SK-N-SH (cell line): ENCODE results near the gene AGAP1. TPM values are rescaled to one million over a fixed set of nuclear protein-coding genes. Genes with fewer than 3 reads are reported as not detected.

ENCODE experiments used
- CTCF ChIA-PET: fragments of 300-600, 350-600 bp; formaldehyde crosslinking; extraction: SDS; loops from one replicate; lab custom pipeline; 2021; lab: Yijun Ruan, JAX
- POLR2A ChIA-PET: fragments of 350-600 bp; sonication (Branson Sonifier 250); formaldehyde crosslinking; extraction: SDS; loops from one replicate; lab custom pipeline; 2020; ENCODE audit warnings: antibody characterized with exemption, inconsistent platforms; lab: Yijun Ruan, JAX
- DNase-seq: peaks from one replicate; pipeline ENCODE4 v3.0.0; 2012
- H2AFZ ChIP-seq: fragments of 200-600 bp; sonication (generic); 2 replicates; pipeline ENCODE4 v1.8.1; 2016; ENCODE audit warnings: antibody characterized with exemption, mild to moderate bottlenecking, low read depth
- H3F3A ChIP-seq: fragments of 200-600 bp; sonication (generic); replicated peaks from 2 replicates; pipeline ENCODE3; 2016; ENCODE audit warnings: antibody characterized with exemption, mild to moderate bottlenecking; ENCODE audit not compliant: insufficient read depth
- H3K27ac ChIP-seq, 2 experiments: fragments of 200-500 bp in 1 of 2; fragments of 200-600 bp in 1 of 2; sonication (Bioruptor generic) in 1 of 2; sonication (generic), shearing (Covaris generic) in 1 of 2; 2 replicates each; pipeline versions ENCODE4 v1.5.1 to v1.6.1; 2014 to 2016; ENCODE audit warnings: low read depth in 2 of 2, inconsistent platforms in 1 of 2, low read length in 1 of 2, mild to moderate bottlenecking in 1 of 2, mixed read lengths in 1 of 2
- H3K27me3 ChIP-seq: fragments of 200-600 bp; sonication (generic), shearing (Covaris generic); 2 replicates; pipeline ENCODE4 v1.6.1; 2016; ENCODE audit warnings: mixed run types; ENCODE audit not compliant: insufficient read depth
- H3K36me3 ChIP-seq, 2 experiments: fragments of 200-500 bp in 1 of 2; fragments of 200-600 bp in 1 of 2; sonication (Bioruptor generic) in 1 of 2; sonication (generic) in 1 of 2; replicated peaks in 1 of 2; 2 replicates each; pipeline versions ENCODE3 to v1.5.1; 2014 to 2016; ENCODE audit warnings: low read length in 1 of 2, mild to moderate bottlenecking in 1 of 2; ENCODE audit not compliant: insufficient read depth in 2 of 2, control insufficient read depth in 1 of 2
- H3K4me1 ChIP-seq, 2 experiments: fragments of 200-500 bp in 1 of 2; fragments of 200-600 bp in 1 of 2; sonication (Bioruptor generic) in 1 of 2; sonication (generic), shearing (Covaris generic) in 1 of 2; 2 replicates each; pipeline versions ENCODE4 v1.5.1 to v1.6.1; 2014 to 2016; ENCODE audit warnings: low read depth in 1 of 2, low read length in 1 of 2, mixed run types in 1 of 2; ENCODE audit not compliant: insufficient read depth in 2 of 2, control insufficient read depth in 1 of 2
- H3K4me2 ChIP-seq: fragments of 200-600 bp; sonication (generic), shearing (Covaris generic); 2 replicates; pipeline ENCODE4 v1.6.1; 2017; ENCODE audit warnings: mixed run types
- H3K4me3 ChIP-seq, 2 experiments: fragments of 200-500 bp in 1 of 2; fragments of 200-600 bp in 1 of 2; sonication (Bioruptor generic) in 1 of 2; sonication (generic), shearing (Covaris generic) in 1 of 2; 2 replicates each; pipeline versions ENCODE4 v1.5.1 to v1.8.1; 2014 to 2016; ENCODE audit warnings: low read depth in 2 of 2, inconsistent platforms in 1 of 2, low read length in 1 of 2, mild to moderate bottlenecking in 1 of 2, mixed read lengths in 1 of 2, moderate library complexity in 1 of 2
- H3K79me2 ChIP-seq: fragments of 200-600 bp; sonication (generic); 2 replicates; pipeline ENCODE4 v1.8.1; 2017; ENCODE audit warnings: mild to moderate bottlenecking; ENCODE audit not compliant: insufficient read depth
- H3K9ac ChIP-seq: fragments of 200-600 bp; sonication (generic); 2 replicates; pipeline ENCODE4 v1.6.1; 2017; ENCODE audit warnings: mixed run types
- H3K9me2 ChIP-seq: fragments of 200-600 bp; sonication (generic); 2 replicates; pipeline ENCODE4 v1.6.1; 2017; ENCODE audit warnings: mixed run types
- H3K9me3 ChIP-seq: fragments of 200-600 bp; sonication (generic); 2 replicates; pipeline ENCODE4 v1.6.1; 2017; ENCODE audit warnings: mixed run types, mild to moderate bottlenecking, moderate library complexity
- H4K20me1 ChIP-seq: fragments of 200-600 bp; sonication (generic); 2 replicates; pipeline ENCODE4 v1.6.1; 2017; ENCODE audit warnings: mild to moderate bottlenecking, mixed run types; ENCODE audit not compliant: insufficient read depth
- CHD2 ChIP-seq: fragments of 150-350 bp; IDR thresholded peaks from 2 replicates; pipeline ENCODE4 v1.6.1; 2018; ENCODE audit warnings: low read length; ENCODE audit not compliant: partially characterized antibody
- ELF1 ChIP-seq: IDR thresholded peaks from 2 replicates; pipeline ENCODE4 v1.4.0; 2012
- EZH2phosphoT487 ChIP-seq: fragments of 200-600 bp; sonication (generic); IDR thresholded peaks from 2 replicates; pipeline ENCODE4 v1.6.1; 2017; ENCODE audit warnings: low read depth, mixed run types, mild to moderate bottlenecking, antibody characterized with exemption, moderate library complexity, borderline replicate concordance
- FOSL2 ChIP-seq: IDR thresholded peaks from 2 replicates; pipeline ENCODE4 v1.4.0; 2012; ENCODE audit warnings: low read depth, mild to moderate bottlenecking, moderate library complexity, borderline replicate concordance
- FOXJ3 ChIP-seq: sonication (generic); formaldehyde crosslinking; IDR thresholded peaks from 2 replicates; pipeline ENCODE4 v1.5.1; 2020; ENCODE audit warnings: mild to moderate bottlenecking, missing genetic modification reagents
- FOXM1 ChIP-seq: IDR thresholded peaks from 2 replicates; pipeline ENCODE4 v1.4.0; 2012; ENCODE audit warnings: low read depth, mild to moderate bottlenecking
- GABPA ChIP-seq: IDR thresholded peaks from 2 replicates; pipeline ENCODE4 v1.4.0; 2012; ENCODE audit warnings: low read depth, mild to moderate bottlenecking
- GATA2 ChIP-seq: sonication (generic); formaldehyde crosslinking; IDR thresholded peaks from 2 replicates; pipeline ENCODE4 v1.5.0; 2020; ENCODE audit warnings: mild to moderate bottlenecking, missing genetic modification reagents
- NFIC ChIP-seq: IDR thresholded peaks from 2 replicates; pipeline ENCODE4 v1.4.0; 2012; ENCODE audit warnings: borderline replicate concordance
- POLR2AphosphoS5 ChIP-seq: IDR thresholded peaks from 2 replicates; pipeline ENCODE4 v1.6.1; 2012; ENCODE audit warnings: low read depth, low read length
- RXRA ChIP-seq: IDR thresholded peaks from 2 replicates; pipeline ENCODE4 v1.4.0; 2012; ENCODE audit warnings: low read depth, mild to moderate bottlenecking, borderline replicate concordance
- TAF1 ChIP-seq: IDR thresholded peaks from 2 replicates; pipeline ENCODE4 v1.6.1; 2012; ENCODE audit warnings: low read depth, mild to moderate bottlenecking, low read length, moderate library complexity, borderline replicate concordance
- YY1 ChIP-seq: IDR thresholded peaks from 2 replicates; pipeline ENCODE4 v1.4.0; 2012; ENCODE audit warnings: low read depth, mild to moderate bottlenecking
- WGBS: methylation state at CpG from one replicate; pipeline ENCODE4 v1.1.6; 2017; ENCODE audit warnings: low lambda C conversion rate; 5-methylcytosine and 5-hydroxymethylcytosine counted together
- polyA plus RNA-seq, 3 experiments: library from polyadenylated mRNA; depleted of rRNA; stranded (reverse); fragments of >200 nt; gene quantifications; 2 replicates each; pipeline ENCODE4 v1.2.3, GENCODE V29; 2012
- TF ChIP-seq, protein P1 (sequence below): IDR thresholded peaks from 2 replicates; pipeline ENCODE4; 2012
- TF ChIP-seq, protein P2 (sequence below): IDR thresholded peaks from 2 replicates; pipeline ENCODE4 v1.4.0; 2012; ENCODE audit warnings: low read depth
- TF ChIP-seq, protein P3 (sequence below): fragments of 200-600 bp; sonication (generic); IDR thresholded peaks from 2 replicates; pipeline ENCODE4 v1.6.1; 2017; ENCODE audit warnings: antibody characterized with exemption, mild to moderate bottlenecking, moderate library complexity
- TF ChIP-seq, protein P4 (sequence below): fragments of 150-350 bp; IDR thresholded peaks from 2 replicates; pipeline ENCODE4 v1.6.1; 2016; ENCODE audit warnings: mild to moderate bottlenecking, low read depth, low read length

Gene AGAP1
- polyA plus RNA-seq, 1 of the 3 experiments (the other 2 are of a cell fraction) = 8.8 TPM

DNA sequence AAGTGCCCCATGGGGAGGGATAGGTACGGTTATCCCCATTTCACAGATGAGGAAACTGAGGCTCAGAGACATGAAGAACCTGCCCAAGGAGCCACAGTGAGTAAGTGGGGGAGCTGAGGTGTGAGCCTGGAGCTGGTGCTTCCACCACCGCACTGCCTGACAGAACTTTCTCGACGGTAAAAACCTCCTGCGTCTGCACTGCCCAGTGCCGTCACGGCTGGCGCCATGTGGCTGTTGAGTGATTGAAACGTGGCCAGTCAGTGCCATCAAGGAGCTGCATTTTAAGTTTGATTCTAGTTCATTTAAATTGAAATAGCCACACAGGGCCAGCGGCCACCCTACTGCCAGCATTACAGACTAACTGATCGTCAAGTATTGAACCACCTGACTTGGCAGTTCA, 217.1 kb downstream of the AGAP1 start:
- POLR2A ChIA-PET = no interaction called here
- DNase-seq = no peak
- Histone ChIP-seq H3K9me3 (no peaks in the 10 kb centered on the region), H3K36me3 (no peaks in the 10 kb centered on the region), H3K27me3 (no peaks in the 10 kb centered on the region), H4K20me1 (no peaks in the 10 kb centered on the region), H3K9ac (no peak overlapping the region), H3K4me1 (peaks cover 0 to 16% of the 10 kb centered on the region in 2 experiments; a peak in 1 of 4 replicates), H3F3A (no peaks in the 10 kb centered on the region), H2AFZ (no peak overlapping the region), H3K27ac (no peak overlapping the region), H3K4me3 (no peak overlapping the region), H3K9me2 (no peaks in the 10 kb centered on the region), H3K79me2 (peaks cover 11% of the 10 kb centered on the region; the same call in 1 of the 2 replicates), H3K4me2 (no peak overlapping the region)
- WGBS = 92% methylated on average over 9 of the region's 11 CpGs
- TF ChIP-seq TAF1 (no peak), RXRA (no peak)
- TF ChIP-seq, protein P1, sequence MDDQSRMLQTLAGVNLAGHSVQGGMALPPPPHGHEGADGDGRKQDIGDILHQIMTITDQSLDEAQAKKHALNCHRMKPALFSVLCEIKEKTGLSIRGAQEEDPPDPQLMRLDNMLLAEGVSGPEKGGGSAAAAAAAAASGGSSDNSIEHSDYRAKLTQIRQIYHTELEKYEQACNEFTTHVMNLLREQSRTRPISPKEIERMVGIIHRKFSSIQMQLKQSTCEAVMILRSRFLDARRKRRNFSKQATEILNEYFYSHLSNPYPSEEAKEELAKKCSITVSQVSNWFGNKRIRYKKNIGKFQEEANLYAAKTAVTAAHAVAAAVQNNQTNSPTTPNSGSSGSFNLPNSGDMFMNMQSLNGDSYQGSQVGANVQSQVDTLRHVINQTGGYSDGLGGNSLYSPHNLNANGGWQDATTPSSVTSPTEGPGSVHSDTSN = no peak
- CTCF ChIA-PET = no interaction called here

DNA sequence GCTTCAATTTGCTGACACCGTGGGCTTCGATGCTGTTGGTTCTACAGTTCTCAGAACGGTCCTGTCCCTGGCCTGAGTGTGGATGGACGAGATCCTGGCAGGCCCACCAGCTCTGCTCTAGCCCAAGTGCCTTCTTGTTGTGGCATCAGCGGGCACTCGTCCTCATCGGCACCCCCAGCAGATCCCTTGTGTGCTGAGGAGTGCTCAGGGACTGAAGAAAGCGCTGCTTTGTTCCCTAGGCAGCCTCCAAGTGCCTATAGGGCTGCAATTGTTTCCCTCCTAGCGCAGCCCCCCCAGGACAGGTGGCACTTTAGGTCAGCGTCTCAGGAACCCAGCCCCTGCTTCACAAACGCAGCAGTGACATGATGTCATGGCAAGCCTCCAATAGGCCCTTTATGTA, 217.7 kb downstream of the AGAP1 start:
- Histone ChIP-seq H4K20me1 (no peaks in the 10 kb centered on the region), H3K4me2 (no peak overlapping the region), H2AFZ (no peak overlapping the region), H3K79me2 (peaks cover 8% of the 10 kb centered on the region; the same call in 1 of the 2 replicates), H3K9me2 (no peaks in the 10 kb centered on the region), H3K27me3 (no peaks in the 10 kb centered on the region), H3K4me1 (peaks cover 0 to 19% of the 10 kb centered on the region in 2 experiments; a peak in 1 of 4 replicates), H3K9ac (no peak overlapping the region), H3K4me3 (no peak overlapping the region), H3K27ac (no peak overlapping the region)
- ChIA-PET POLR2A (no interaction called here), CTCF (no interaction called here)
- TF ChIP-seq ELF1 (no peak), YY1 (no peak), CHD2 (no peak), FOXJ3 (no peak), GABPA (no peak)
- TF ChIP-seq, all 33 proteins: peak for 0
- no peaks in the 10 kb centered on the region for H3K9me3 ChIP-seq
- H3K36me3 ChIP-seq = no peaks in the 10 kb centered on the region
- no peaks in the 10 kb centered on the region for H3F3A ChIP-seq
- DNase-seq = no peak
- WGBS = 94% methylated on average over 10 of the region's 11 CpGs

DNA sequence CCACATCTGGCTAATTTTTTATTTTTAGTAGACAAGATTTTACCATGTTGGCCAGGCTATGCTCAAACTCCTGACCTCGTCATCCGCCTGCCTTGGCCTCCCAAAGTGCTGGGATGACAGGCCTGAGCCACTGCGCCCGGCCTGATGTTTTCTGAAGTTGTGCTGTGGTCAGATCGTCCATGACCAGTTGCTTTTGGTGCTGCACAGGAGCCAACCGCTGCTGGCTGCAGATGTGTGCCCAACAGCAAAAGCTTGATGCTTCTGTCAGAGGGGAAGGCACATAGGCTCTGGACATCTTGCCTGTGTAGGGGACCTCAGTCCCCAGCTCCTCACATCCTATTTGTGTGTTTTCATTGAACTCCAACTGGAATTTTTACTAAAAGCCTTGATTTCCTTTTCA, 218.3 kb downstream of the AGAP1 start:
- Histone ChIP-seq H3K4me1 (peaks cover 0 to 25% of the 10 kb centered on the region in 2 experiments; a peak in 1 of 4 replicates), H4K20me1 (no peaks in the 10 kb centered on the region)

More for the DNA sequence above, 218.3 kb downstream of the AGAP1 start:
- Histone ChIP-seq H3K36me3 (no peaks in the 10 kb centered on the region), H2AFZ (no peak overlapping the region), H3K9ac (no peak overlapping the region), H3K79me2 (peaks cover 3% of the 10 kb centered on the region; the same call in 1 of the 2 replicates), H3K9me3 (no peaks in the 10 kb centered on the region), H3F3A (no peaks in the 10 kb centered on the region), H3K4me3 (no peak overlapping the region), H3K4me2 (no peak overlapping the region), H3K27me3 (no peaks in the 10 kb centered on the region), H3K27ac (no peak overlapping the region), H3K9me2 (no peaks in the 10 kb centered on the region)
- CTCF ChIA-PET = interaction anchor here (1.2 to 1.8 kb wide), 2 partner anchors 29 to 34 kb away, joined by 3 to 7 read pairs; no protein-coding TSS in a partner anchor
- POLR2A ChIA-PET = no interaction called here
- DNase-seq = no peak
- TF ChIP-seq FOSL2 (no peak), POLR2AphosphoS5 (no peak), GATA2 (CRISPR knock-in tag) (no peak), FOXM1 (no peak), RXRA (no peak), EZH2phosphoT487 (no peak), FOXJ3 (no peak), NFIC (no peak), CHD2 (no peak)
- TF ChIP-seq, protein P2, sequence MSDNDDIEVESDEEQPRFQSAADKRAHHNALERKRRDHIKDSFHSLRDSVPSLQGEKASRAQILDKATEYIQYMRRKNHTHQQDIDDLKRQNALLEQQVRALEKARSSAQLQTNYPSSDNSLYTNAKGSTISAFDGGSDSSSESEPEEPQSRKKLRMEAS = no peak
- TF ChIP-seq, protein P3, sequence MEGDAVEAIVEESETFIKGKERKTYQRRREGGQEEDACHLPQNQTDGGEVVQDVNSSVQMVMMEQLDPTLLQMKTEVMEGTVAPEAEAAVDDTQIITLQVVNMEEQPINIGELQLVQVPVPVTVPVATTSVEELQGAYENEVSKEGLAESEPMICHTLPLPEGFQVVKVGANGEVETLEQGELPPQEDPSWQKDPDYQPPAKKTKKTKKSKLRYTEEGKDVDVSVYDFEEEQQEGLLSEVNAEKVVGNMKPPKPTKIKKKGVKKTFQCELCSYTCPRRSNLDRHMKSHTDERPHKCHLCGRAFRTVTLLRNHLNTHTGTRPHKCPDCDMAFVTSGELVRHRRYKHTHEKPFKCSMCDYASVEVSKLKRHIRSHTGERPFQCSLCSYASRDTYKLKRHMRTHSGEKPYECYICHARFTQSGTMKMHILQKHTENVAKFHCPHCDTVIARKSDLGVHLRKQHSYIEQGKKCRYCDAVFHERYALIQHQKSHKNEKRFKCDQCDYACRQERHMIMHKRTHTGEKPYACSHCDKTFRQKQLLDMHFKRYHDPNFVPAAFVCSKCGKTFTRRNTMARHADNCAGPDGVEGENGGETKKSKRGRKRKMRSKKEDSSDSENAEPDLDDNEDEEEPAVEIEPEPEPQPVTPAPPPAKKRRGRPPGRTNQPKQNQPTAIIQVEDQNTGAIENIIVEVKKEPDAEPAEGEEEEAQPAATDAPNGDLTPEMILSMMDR = no peak
- TF ChIP-seq, protein P4, sequence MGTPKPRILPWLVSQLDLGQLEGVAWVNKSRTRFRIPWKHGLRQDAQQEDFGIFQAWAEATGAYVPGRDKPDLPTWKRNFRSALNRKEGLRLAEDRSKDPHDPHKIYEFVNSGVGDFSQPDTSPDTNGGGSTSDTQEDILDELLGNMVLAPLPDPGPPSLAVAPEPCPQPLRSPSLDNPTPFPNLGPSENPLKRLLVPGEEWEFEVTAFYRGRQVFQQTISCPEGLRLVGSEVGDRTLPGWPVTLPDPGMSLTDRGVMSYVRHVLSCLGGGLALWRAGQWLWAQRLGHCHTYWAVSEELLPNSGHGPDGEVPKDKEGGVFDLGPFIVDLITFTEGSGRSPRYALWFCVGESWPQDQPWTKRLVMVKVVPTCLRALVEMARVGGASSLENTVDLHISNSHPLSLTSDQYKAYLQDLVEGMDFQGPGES = no peak
- 97% methylated on average over 5 of the region's 6 CpGs for WGBS
